SK-MEL-5 (cell line): Measurements from ENCODE around the gene PCDHGB7. TPM values are rescaled to one million over a fixed set of nuclear protein-coding genes. Genes with fewer than 3 reads are reported as not detected.
A peak's percentile ranks its signal among the peaks of the same experiment; 100 is the strongest.
"Not testable (repeated sequence)": the region's sequence is repeated elsewhere in the genome, so short reads cannot be mapped to it uniquely, and the experiment has no call there.

Experiments used
- DNase-seq: peaks from one replicate; pipeline ENCODE4 v3.0.0-alpha.2; 2016; ENCODE audit warnings: low read depth, low spot score
- in situ Hi-C: cut with HindIII; loops from 2 replicates; pipeline ENCODE4 v1.10.0; 2016; ENCODE audit warnings: low sequenced_read_pairs, high pct_unique_total_duplicates, low pct_unique_long_range_greater_than_20kb
- polyA plus RNA-seq, 2 experiments: library from polyadenylated mRNA; depleted of rRNA; stranded (reverse); fragments of >200 nt; gene quantifications; 2 replicates each; pipeline ENCODE4 v1.2.3, GENCODE V29; 2015
- total RNA-seq: library from RNA; depleted of rRNA; stranded (reverse); fragments of >200 nt; shearing (Covaris generic); gene quantifications from 2 replicates; pipeline ENCODE4 v1.2.3, GENCODE V29; 2014; rRNA removed

PCDHGB7 gene
- total RNA-seq: 7.4 and 8.6 TPM in 2 replicates
- polyA plus RNA-seq (2015; cell fraction: cytosol; rRNA removed): 13.3 and 18.4 TPM in 2 replicates
- 4.6 and 4.9 TPM in 2 replicates for polyA plus RNA-seq (2015; cell fraction: nucleus; rRNA removed)

DNA sequence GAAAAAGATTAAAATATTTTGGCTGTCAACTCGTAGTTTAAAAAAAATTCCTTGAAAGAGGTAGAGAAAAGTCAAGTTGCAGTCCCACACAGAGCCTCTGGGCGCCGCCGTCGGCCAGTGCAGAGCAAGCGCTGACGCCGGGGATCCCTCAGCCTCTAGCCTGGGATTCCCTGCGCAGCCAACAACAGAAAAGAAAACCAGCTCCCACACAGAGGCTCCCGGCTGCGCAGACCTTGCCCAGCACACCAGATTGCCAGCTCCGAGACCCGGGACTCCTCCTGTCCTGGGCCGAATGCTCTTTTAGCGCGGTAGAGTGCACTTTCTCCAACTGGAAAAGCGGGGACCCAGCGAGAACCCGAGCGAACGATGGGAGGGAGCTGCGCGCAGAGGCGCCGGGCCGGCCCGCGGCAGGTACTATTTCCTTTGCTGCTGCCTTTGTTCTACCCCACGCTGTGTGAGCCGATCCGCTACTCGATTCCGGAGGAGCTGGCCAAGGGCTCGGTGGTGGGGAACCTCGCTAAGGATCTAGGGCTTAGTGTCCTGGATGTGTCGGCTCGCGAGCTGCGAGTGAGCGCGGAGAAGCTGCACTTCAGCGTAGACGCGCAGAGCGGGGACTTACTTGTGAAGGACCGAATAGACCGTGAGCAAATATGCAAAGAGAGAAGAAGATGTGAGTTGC, at the start of gene PCDHGB7:
TSS of gene PCDHGB7 (plus strand) at position 184 of the 679 bp plus-strand sequence. CDS start at position 367, 183 bp downstream.
- DNase-seq: peak; percentile 82
- in situ Hi-C loops: not testable (repeated sequence)

DNA sequence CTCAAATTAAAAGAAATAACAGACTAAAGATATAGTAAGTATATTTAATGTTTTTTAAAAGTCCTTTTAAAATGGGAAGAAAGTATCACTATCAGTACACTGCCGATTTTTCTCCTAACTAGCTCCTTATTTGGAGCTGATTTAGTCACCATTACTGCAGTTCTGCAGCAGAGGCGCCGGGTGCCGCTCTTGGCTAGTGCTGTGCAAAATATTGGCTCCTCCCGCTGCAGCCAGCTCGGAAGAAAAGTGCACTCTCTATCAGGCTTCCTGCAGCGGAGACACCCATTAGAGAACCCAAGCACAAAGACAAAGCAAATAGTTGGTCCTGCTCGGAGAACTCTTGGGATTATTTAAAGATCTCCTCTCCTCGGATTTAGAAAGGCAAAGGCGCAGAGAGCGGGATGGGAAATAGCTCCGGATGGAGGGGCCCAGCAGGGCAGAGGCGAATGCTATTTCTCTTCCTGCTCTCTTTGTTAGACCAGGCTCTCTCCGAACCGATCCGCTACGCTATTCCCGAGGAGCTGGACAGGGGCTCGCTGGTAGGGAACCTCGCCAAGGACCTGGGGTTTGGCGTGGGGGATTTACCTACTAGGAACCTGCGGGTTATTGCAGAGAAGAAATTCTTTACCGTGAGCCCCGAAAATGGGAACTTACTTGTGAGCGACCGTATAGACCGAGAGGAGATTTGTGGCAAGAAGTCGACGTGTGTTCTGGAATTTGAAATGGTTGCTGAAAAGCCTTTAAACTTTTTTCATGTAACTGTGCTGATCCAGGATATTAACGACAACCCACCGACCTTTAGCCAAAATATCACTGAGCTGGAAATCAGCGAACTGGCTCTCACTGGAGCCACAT, 47.3 kb upstream of the PCDHGB7 start, which contains the start of gene PCDHGB3:
TSS of gene PCDHGB3 (plus strand) at position 249 of the 855 bp plus-strand sequence. CDS start at position 402, 153 bp downstream.
- in situ Hi-C loops: no loop called here
- DNase-seq: peak; percentile 33

DNA sequence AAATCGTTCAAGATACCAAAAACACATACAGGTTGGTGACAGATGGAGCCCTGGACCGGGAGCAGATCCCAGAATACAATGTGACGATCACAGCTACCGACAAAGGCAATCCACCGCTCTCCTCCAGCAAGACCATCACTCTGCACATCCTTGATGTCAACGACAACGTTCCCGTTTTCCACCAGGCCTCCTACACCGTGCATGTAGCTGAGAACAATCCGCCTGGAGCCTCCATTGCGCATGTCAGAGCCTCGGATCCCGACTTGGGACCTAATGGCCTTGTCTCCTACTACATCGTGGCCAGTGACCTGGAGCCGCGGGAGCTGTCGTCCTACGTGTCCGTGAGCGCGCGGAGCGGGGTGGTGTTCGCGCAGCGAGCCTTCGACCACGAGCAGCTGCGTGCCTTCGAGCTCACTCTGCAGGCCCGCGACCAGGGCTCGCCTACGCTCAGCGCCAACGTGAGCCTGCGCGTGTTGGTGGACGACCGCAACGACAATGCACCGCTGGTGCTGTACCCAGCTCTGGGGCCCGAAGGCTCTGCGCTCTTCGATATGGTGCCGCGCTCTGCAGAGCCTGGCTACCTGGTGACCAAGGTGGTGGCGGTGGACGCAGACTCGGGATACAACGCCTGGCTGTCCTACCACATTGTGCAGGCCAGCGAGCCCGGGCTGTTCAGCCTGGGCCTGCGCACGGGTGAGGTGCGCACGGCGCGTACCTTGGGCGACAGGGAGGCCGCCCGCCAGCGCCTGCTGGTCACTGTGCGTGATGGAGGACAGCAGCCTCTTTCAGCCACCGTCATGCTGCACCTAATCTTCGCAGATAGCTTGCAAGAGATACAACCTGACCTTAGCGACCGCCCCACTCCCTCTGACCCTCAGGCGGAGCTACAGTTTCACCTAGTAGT, 45.7 kb upstream of the PCDHGB7 start:
- DNase-seq: no peak
- in situ Hi-C loops: no loop called here

- in situ Hi-C loops: no loop called here
- DNase-seq: peak; percentile 59
Observed at GRCh38 chr5:141373673-141374317, 43.7 kb upstream of the PCDHGB7 start, which contains the start of gene PCDHGA6. TSS of gene PCDHGA6 (plus strand) at chr5:141373891. CDS start at chr5:141374084, 193 bp downstream.

DNA sequence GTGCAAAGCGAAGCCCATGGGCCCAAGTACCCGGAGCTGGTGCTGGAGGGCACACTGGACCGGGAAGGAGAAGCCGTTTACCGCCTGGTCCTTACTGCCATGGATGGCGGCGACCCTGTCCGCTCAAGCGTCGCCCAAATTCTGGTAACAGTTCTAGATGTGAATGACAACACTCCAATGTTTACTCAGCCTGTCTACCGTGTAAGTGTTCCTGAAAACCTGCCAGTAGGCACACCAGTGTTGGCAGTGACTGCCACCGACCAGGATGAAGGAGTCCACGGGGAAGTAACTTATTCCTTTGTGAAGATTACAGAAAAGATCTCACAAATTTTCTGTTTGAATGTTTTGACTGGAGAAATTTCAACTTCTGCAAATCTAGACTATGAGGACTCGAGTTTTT, 42.9 kb upstream of the PCDHGB7 start:
- no peak for DNase-seq
- in situ Hi-C loops: no loop called here

DNA sequence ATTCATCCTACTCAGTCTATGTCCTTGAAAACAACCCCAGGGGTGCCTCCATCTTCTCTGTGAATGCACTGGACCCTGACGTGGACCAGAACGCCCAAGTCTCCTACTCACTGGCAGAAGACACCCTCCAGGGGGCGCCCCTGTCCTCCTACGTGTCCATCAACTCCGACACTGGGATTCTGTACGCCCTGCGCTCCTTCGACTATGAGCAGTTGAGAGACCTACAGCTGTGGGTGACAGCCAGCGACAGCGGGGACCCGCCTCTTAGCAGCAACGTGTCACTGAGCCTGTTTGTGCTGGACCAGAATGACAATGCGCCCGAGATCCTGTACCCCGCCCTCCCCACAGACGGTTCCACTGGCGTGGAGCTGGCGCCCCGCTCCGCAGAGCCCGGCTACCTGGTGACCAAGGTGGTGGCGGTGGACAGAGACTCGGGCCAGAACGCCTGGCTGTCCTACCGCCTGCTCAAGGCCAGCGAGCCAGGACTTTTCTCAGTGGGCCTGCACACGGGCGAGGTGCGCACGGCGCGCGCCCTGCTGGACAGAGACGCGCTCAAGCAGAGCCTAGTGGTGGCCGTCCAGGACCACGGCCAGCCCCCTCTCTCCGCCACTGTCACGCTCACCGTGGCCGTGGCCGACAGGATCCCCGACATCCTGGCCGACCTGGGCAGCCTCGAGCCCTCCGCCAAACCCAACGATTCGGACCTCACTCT, 41.9 kb upstream of the PCDHGB7 start:
- DNase-seq, in situ Hi-C loops: not testable (repeated sequence)

DNA sequence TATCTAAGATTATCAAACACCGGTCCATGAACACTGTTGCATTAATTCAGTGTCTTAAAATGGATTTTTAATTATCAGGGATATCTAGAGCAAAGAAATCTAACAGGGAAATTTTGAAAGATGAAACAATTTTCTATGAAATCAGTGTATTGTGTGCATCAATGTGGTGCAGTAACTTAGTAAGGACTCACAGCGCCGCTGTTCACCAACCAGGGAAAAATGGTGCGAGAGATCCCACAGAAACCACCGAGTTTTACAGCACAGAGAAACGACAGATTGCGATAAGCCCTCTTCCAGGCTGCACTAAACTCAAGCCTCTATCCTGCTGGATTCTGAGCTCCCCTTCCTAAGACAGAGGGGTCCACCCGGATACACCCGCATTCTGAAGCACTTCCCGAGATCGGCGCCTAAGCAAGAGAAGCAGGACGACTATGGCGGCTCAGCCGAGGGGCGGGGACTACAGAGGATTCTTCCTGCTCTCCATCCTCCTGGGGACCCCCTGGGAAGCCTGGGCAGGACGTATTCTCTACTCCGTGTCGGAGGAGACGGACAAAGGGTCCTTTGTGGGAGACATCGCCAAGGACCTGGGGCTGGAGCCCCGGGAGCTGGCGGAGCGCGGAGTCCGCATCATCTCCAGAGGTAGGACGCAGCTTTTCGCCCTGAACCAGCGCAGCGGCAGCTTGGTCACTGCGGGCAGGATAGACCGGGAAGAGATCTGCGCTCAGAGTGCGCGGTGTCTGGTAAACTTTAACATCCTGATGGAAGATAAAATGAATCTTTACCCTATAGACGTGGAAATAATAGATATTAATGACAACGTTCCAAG, 34.8 kb upstream of the PCDHGB7 start, which contains the start of gene PCDHGA7:
TSS of gene PCDHGA7 (plus strand) at position 274 of the 826 bp plus-strand sequence. CDS start at position 432, 158 bp downstream.
- in situ Hi-C loops: no loop called here
- peak; percentile 58 for DNase-seq

- in situ Hi-C loops: no loop called here
- no peak for DNase-seq
Observed at GRCh38 chr5:141383345-141383744, 34.1 kb upstream of the PCDHGB7 start.

- in situ Hi-C loops: no loop called here
- no peak for DNase-seq
Observed at GRCh38 chr5:141384471-141385267, 32.8 kb upstream of the PCDHGB7 start.

DNA sequence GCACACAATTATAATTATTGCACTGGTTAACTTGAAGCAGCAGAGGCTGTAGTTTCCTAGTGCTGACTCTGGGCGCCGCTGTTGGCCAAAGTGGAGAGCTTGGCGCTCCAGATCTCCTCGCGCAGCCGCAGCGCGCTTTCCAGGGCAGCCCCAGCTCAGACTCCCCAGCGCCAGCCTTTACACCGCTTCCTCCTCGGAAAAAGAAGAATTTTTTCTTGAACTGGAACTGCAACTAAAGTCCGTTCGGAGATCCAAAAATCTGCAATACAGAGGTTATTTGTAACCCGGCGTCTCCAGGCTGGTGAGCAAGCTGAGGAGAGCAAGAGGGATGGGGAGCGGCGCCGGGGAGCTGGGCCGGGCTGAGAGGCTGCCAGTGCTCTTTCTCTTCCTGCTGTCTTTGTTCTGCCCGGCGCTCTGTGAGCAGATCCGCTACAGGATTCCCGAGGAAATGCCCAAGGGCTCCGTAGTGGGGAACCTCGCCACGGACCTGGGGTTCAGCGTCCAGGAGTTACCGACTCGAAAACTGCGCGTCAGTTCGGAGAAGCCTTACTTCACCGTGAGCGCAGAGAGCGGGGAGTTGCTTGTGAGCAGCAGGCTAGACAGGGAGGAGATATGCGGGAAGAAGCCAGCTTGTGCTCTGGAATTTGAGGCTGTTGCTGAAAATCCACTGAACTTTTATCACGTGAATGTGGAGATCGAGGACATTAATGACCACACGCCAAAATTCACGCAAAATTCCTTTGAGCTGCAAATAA, 29.7 kb upstream of the PCDHGB7 start, which contains the start of gene PCDHGB4:
TSS of gene PCDHGB4 (plus strand) at position 142 of the 755 bp plus-strand sequence. CDS start at position 329, 187 bp downstream.
- in situ Hi-C loops, DNase-seq: not testable (repeated sequence)

GRCh38 chr5:141388661-141389060, 28.8 kb upstream of the PCDHGB7 start:
- in situ Hi-C loops: no loop called here
- no peak for DNase-seq

GRCh38 chr5:141389153-141390042, 28.1 kb upstream of the PCDHGB7 start:
- in situ Hi-C loops: no loop called here
- no peak for DNase-seq
